Breast epithelium (tissue), 4 donors: ENCODE measurements around the gene TOGARAM2. TPM values are rescaled to one million over a fixed set of nuclear protein-coding genes. Genes with fewer than 3 reads are reported as not detected.

Experiments used
- DNase-seq, 2 donors: peaks; one replicate each; pipeline ENCODE4 v3.0.0-alpha.2; 2019; ENCODE audit warnings: low spot score in 2 of 2
- H3K27ac ChIP-seq, 2 donors: fragments of 200-600 bp; sonication (generic) in 1 of 2; one replicate each; pipeline ENCODE4 v1.5.1; 2016 to 2019; ENCODE audit warnings: mild to moderate bottlenecking in 1 of 2
- H3K27me3 ChIP-seq, 2 donors: fragments of 200-600 bp; sonication (generic) in 1 of 2; one replicate each; pipeline versions ENCODE4 v1.5.1 to v1.6.0; 2017 to 2019; ENCODE audit warnings: control low read depth in 1 of 2, mild to moderate bottlenecking in 1 of 2
- H3K36me3 ChIP-seq: fragments of 200-600 bp; one replicate; pipeline ENCODE4 v1.5.1; 2019
- H3K4me1 ChIP-seq, 2 donors: fragments of 200-600 bp; sonication (generic); one replicate each; pipeline ENCODE4 v1.5.1; 2016 to 2019; ENCODE audit warnings: control low read depth in 1 of 2
- H3K4me3 ChIP-seq, 3 donors: fragments of 200-600 bp; sonication (generic); 1 replicate in 2 of 3; 2 replicates in 1 of 3; pipeline ENCODE4 v1.5.1; 2016 to 2019; ENCODE audit warnings: mild to moderate bottlenecking in 3 of 3, moderate library complexity in 2 of 3
- H3K9me3 ChIP-seq, 2 donors: fragments of 200-600 bp; sonication (generic) in 1 of 2; one replicate each; pipeline ENCODE4 v1.5.1; 2016 to 2019; ENCODE audit warnings: control low read depth in 1 of 2
- POLR2A ChIP-seq: fragments of 450-650 bp; IDR thresholded peaks from one replicate; pipeline ENCODE4 v1.6.1; 2016; ENCODE audit warnings: antibody characterized with exemption, mild to moderate bottlenecking, moderate library complexity
- POLR2AphosphoS5 ChIP-seq, 3 donors: sonication (generic); formaldehyde crosslinking; IDR thresholded peaks; one replicate each; pipeline ENCODE4 v1.6.1; 2017; ENCODE audit warnings: antibody characterized with exemption in 3 of 3
- intact Hi-C: fragments of 100-400 bp; cut with DNase I; formaldehyde crosslinking; loops from one replicate; pipeline ENCODE4 v1.15.1; 2023; ENCODE audit warnings: low total_unique reads
- total RNA-seq, 3 donors: library from RNA; depleted of rRNA; stranded (reverse); fragments of >200 nt; gene quantifications; one replicate each; pipeline ENCODE4 v1.1.0, GENCODE V29; 2016
- TF ChIP-seq, protein P1 (sequence below), 3 donors: fragments of 450-650 bp; IDR thresholded peaks; one replicate each; pipeline ENCODE4 v1.5.1; 2016 to 2017; ENCODE audit warnings: antibody characterized with exemption in 3 of 3, mild to moderate bottlenecking in 3 of 3, moderate library complexity in 3 of 3

TOGARAM2 gene
- total RNA-seq, 3 donors from 2014 or later = 0.15 to 2.7 (median 0.33) TPM

DNA sequence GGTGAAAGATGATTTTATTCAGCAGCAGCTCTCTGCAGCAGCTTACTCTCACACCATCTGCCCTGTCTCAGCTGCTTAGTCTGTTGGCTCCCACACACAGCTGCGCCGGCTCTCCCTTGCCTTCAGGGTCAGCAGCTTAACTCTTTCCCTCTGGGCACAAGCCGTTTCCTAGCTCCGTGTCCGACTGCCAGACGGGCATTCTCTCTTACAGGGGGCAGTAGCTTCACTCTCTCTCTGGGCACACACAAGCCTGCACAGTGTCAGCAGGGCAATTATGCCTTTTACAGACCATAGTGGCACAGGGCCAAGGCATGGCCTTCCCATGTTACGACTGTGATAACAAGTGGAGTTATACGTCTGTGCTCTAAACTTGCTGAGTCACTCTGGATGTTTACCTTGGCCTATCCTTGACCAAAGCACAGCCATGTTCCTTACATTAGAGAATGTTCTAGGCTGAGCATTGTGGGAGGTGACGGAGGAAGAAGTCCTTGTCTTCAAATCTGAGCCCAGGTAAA lies 61.5 kb downstream of the TOGARAM2 start:
- DNase-seq = no peak
- H3K9me3 ChIP-seq = no peaks in the 10 kb centered on the region
- H3K36me3 ChIP-seq = no peaks in the 10 kb centered on the region
- TF ChIP-seq, protein P1, sequence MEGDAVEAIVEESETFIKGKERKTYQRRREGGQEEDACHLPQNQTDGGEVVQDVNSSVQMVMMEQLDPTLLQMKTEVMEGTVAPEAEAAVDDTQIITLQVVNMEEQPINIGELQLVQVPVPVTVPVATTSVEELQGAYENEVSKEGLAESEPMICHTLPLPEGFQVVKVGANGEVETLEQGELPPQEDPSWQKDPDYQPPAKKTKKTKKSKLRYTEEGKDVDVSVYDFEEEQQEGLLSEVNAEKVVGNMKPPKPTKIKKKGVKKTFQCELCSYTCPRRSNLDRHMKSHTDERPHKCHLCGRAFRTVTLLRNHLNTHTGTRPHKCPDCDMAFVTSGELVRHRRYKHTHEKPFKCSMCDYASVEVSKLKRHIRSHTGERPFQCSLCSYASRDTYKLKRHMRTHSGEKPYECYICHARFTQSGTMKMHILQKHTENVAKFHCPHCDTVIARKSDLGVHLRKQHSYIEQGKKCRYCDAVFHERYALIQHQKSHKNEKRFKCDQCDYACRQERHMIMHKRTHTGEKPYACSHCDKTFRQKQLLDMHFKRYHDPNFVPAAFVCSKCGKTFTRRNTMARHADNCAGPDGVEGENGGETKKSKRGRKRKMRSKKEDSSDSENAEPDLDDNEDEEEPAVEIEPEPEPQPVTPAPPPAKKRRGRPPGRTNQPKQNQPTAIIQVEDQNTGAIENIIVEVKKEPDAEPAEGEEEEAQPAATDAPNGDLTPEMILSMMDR (IDR thresholded peaks at IDR 0.05) = no peak
- TF ChIP-seq POLR2AphosphoS5 (IDR thresholded peaks at IDR 0.05) (no peak), POLR2A (no peak)
- no peak overlapping the region for H3K27ac ChIP-seq
- no peak overlapping the region for H3K4me3 ChIP-seq
- intact Hi-C loops = no loop called here
- no peaks in the 10 kb centered on the region for H3K27me3 ChIP-seq
- H3K4me1 ChIP-seq = no peaks in the 10 kb centered on the region

- Histone ChIP-seq H3K27me3 (no peaks in the 10 kb centered on the region), H3K27ac (no peak overlapping the region), H3K36me3 (no peaks in the 10 kb centered on the region), H3K4me3 (no peak overlapping the region), H3K9me3 (no peaks in the 10 kb centered on the region), H3K4me1 (no peaks in the 10 kb centered on the region)
- DNase-seq = no peak
- intact Hi-C loops = no loop called here
- TF ChIP-seq POLR2AphosphoS5 (IDR thresholded peaks at IDR 0.05) = no peak
- TF ChIP-seq POLR2A = no peak
- TF ChIP-seq, protein P1 (IDR thresholded peaks at IDR 0.05) = no peak
These were observed 63.4 kb downstream of the TOGARAM2 start for GRCh38 chr2:29044459-29044858.

DNA sequence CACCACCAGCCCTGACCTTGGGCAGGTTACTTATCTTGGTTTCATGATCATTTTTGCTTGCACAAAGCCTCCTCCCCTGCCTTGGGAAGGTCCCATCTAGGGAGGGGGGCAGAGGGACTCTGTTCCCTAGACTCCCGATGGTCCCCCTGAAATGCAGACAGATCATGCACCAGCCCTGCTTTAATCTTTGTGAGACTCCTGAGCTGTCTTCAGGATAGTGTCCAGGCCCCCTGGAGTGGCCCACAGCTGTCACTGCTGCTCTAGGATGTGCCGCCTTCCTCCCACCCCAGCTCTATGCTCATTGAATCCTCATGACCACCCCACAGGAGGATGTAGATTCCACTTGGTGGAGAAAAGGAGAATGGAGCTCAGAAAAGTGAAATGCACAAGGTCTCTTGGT lies 65.2 kb downstream of the TOGARAM2 start:
- no peaks in the 10 kb centered on the region for H3K4me1 ChIP-seq
- no peak overlapping the region for H3K4me3 ChIP-seq
- no peaks in the 10 kb centered on the region for H3K36me3 ChIP-seq
- H3K9me3 ChIP-seq = no peaks in the 10 kb centered on the region
- H3K27me3 ChIP-seq = no peaks in the 10 kb centered on the region
- no peak for TF ChIP-seq POLR2A
- TF ChIP-seq, protein P1 (IDR thresholded peaks at IDR 0.05) = no peak
- no peak for TF ChIP-seq POLR2AphosphoS5 (IDR thresholded peaks at IDR 0.05)
- no peak for DNase-seq
- H3K27ac ChIP-seq = no peak overlapping the region
- intact Hi-C loops = no loop called here

DNA sequence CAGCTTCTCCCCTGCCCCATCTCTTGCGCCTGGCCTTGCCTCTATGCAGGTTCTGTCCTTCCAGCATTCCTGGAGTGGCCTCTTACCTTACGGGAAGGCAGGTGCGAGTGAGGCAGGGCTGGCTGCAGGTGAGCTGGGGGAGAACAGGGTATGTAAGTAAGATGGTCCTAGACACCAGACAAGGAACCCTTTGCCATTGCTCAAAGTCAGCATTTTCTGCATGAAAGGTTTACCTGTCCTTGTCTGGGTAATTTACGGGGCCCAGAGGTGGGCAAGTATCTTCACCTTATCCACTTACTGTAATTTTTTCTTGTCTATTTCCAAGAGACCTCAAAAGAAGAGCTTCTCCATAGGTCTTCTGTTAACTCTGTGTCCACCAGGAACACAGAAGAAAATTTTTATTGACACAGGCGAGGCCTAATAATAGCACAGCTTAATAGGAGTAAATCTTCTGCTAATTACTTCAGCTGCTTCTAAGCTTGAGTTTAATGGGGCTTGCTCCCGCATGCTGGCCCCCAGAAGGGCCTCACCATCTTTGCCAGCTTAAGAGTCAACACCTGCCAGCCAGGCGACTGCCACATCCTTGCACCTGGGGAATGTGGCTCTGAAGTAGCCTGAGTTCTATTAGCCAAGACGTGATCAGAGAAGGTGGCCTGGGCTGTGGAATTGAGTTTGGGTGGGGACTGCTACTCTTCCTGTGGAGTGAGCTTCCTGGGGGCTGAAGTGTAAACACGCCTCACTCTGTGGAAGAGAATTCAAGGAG lies 66.2 kb downstream of the TOGARAM2 start:
- Histone ChIP-seq H3K27ac (no peak overlapping the region), H3K4me1 (no peaks in the 10 kb centered on the region), H3K9me3 (no peaks in the 10 kb centered on the region), H3K4me3 (no peak overlapping the region), H3K36me3 (no peaks in the 10 kb centered on the region), H3K27me3 (no peaks in the 10 kb centered on the region)
- intact Hi-C loops = no loop called here
- TF ChIP-seq POLR2A (no peak), POLR2AphosphoS5 (IDR thresholded peaks at IDR 0.05) (no peak)
- TF ChIP-seq, protein P1 (IDR thresholded peaks at IDR 0.05) = no peak
- no peak for DNase-seq

- DNase-seq = no peak
- Histone ChIP-seq H3K36me3 (no peaks in the 10 kb centered on the region), H3K27me3 (no peaks in the 10 kb centered on the region), H3K4me3 (no peak overlapping the region), H3K4me1 (no peaks in the 10 kb centered on the region), H3K9me3 (no peaks in the 10 kb centered on the region), H3K27ac (no peak overlapping the region)
- no peak for TF ChIP-seq POLR2A
- TF ChIP-seq, protein P1 (IDR thresholded peaks at IDR 0.05) = no peak
- no peak for TF ChIP-seq POLR2AphosphoS5 (IDR thresholded peaks at IDR 0.05)
- intact Hi-C loops = no loop called here
These were observed 69.5 kb downstream of the TOGARAM2 start for GRCh38 chr2:29050591-29050990.
